NB4 (cell line): ENCODE measurements around the gene RNF225.
"Not testable (repeated sequence)": the region's sequence is repeated elsewhere in the genome, so short reads cannot be mapped to it uniquely, and the experiment has no call there.

Source experiments
- DNase-seq: peaks from one replicate; pipeline ENCODE4 v3.0.0; 2010; ENCODE audit warnings: low read depth
- H3K4me3 ChIP-seq: one replicate; pipeline ENCODE4 v1.5.1; 2011; ENCODE audit warnings: mild to moderate bottlenecking, low read depth, low read length, moderate library complexity
- CTCF ChIP-seq: IDR thresholded peaks from one replicate; pipeline ENCODE4 v1.5.1; 2012; ENCODE audit warnings: low read depth, low read length

The RNF225 gene

GRCh38 chr19:58440556-58440955, 45.1 kb downstream of the RNF225 start:
- TF ChIP-seq CTCF: no peak
- DNase-seq: no peak
- no peak overlapping the region for H3K4me3 ChIP-seq

GRCh38 chr19:58442986-58443385, 47.5 kb downstream of the RNF225 start:
- not testable (repeated sequence) for DNase-seq, H3K4me3 ChIP-seq
